Measurements from ENCODE around the gene NGDN.

- TF ChIP-seq, protein P1, sequence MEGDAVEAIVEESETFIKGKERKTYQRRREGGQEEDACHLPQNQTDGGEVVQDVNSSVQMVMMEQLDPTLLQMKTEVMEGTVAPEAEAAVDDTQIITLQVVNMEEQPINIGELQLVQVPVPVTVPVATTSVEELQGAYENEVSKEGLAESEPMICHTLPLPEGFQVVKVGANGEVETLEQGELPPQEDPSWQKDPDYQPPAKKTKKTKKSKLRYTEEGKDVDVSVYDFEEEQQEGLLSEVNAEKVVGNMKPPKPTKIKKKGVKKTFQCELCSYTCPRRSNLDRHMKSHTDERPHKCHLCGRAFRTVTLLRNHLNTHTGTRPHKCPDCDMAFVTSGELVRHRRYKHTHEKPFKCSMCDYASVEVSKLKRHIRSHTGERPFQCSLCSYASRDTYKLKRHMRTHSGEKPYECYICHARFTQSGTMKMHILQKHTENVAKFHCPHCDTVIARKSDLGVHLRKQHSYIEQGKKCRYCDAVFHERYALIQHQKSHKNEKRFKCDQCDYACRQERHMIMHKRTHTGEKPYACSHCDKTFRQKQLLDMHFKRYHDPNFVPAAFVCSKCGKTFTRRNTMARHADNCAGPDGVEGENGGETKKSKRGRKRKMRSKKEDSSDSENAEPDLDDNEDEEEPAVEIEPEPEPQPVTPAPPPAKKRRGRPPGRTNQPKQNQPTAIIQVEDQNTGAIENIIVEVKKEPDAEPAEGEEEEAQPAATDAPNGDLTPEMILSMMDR (conservative IDR thresholded peaks at IDR 0.05; ENCODE audit: low read depth, low read length) = no peak
- TF ChIP-seq MAZ (IDR thresholded peaks at IDR 0.05; ENCODE audit: borderline replicate concordance, low read depth, low read length) (no peak), RFX5 (IDR thresholded peaks at IDR 0.05; ENCODE audit: low read depth, low read length) (no peak), POLR2A (IDR thresholded peaks at IDR 0.05; ENCODE audit: low read depth, low read length) (no peak), BHLHE40 (IDR thresholded peaks at IDR 0.05; ENCODE audit: low read depth, low read length) (no peak), MAFK (IDR thresholded peaks at IDR 0.05; ENCODE audit: low read depth, low read length) (no peak), RAD21 (IDR thresholded peaks at IDR 0.05; ENCODE audit: low read length) (no peak), ELK1 (IDR thresholded peaks at IDR 0.05; ENCODE audit: borderline replicate concordance, low read depth, low read length) (no peak), CHD1 (IDR thresholded peaks at IDR 0.05; ENCODE audit: low read depth, low read length) (no peak), SMC3 (IDR thresholded peaks at IDR 0.05; ENCODE audit: low read depth, low read length) (no peak)
Observed at GRCh38 chr14:23522643-23523198, 53.2 kb downstream of the NGDN start.

Measured in IMR-90 (cell line).